MV-4-11 (cell line): ENCODE results near the gene TMEM101.
A peak's percentile ranks its signal among the peaks of the same experiment; 100 is the strongest.
"Not testable (repeated sequence)": the region's sequence is repeated elsewhere in the genome, so short reads cannot be mapped to it uniquely, and the experiment has no call there.

Experiments
- DNase-seq: peaks from one replicate; lab custom pipeline; 2025; lab: John Stamatoyannopoulos, UW

The TMEM101 gene

GRCh38 chr17:44014437-44015172 lies at the start of gene TMEM101:
TMEM101 (minus strand) TSS chr17:44014963; CDS start chr17:44014952, 11 bp downstream.
- peak; percentile 92 for DNase-seq

- peak; percentile 14 for DNase-seq
Observed at GRCh38 chr17:44063704-44064639, 49.2 kb upstream of the TMEM101 start.

- DNase-seq: no peak
Observed at GRCh38 chr17:44062871-44063270, 48.1 kb upstream of the TMEM101 start.

GRCh38 chr17:44061446-44061845 lies 46.7 kb upstream of the TMEM101 start:
- DNase-seq: no peak

GRCh38 chr17:44059101-44059892 lies 44.5 kb upstream of the TMEM101 start:
- DNase-seq: no peak

GRCh38 chr17:44053125-44053872 lies 38.5 kb upstream of the TMEM101 start:
- DNase-seq: no peak

GRCh38 chr17:44049294-44050060 lies 34.7 kb upstream of the TMEM101 start:
- no peak for DNase-seq

GRCh38 chr17:44046893-44047292 lies 32.1 kb upstream of the TMEM101 start:
- peak; percentile 71 for DNase-seq

- no peak for DNase-seq
Observed at GRCh38 chr17:44045486-44045885, 30.7 kb upstream of the TMEM101 start.

GRCh38 chr17:44044071-44044470 lies 29.3 kb upstream of the TMEM101 start:
- DNase-seq: peak; percentile 7

GRCh38 chr17:44043272-44043696 lies 28.5 kb upstream of the TMEM101 start:
- DNase-seq: peak; percentile 21

GRCh38 chr17:44039829-44040635 lies 25.3 kb upstream of the TMEM101 start:
- no peak for DNase-seq

- no peak for DNase-seq
Observed at GRCh38 chr17:44038604-44039011, 23.8 kb upstream of the TMEM101 start.

GRCh38 chr17:44037471-44037870 lies 22.7 kb upstream of the TMEM101 start:
- no peak for DNase-seq

GRCh38 chr17:44034688-44035087 lies 19.9 kb upstream of the TMEM101 start:
- not testable (repeated sequence) for DNase-seq

GRCh38 chr17:44033861-44034408 lies 19.2 kb upstream of the TMEM101 start:
- DNase-seq: peak; percentile 8

GRCh38 chr17:44030482-44030881 lies 15.7 kb upstream of the TMEM101 start:
- DNase-seq: no peak

GRCh38 chr17:44029736-44030135 lies 15.0 kb upstream of the TMEM101 start:
- DNase-seq: no peak

GRCh38 chr17:44024853-44025252 lies 10.1 kb upstream of the TMEM101 start:
- no peak for DNase-seq
